Natural killer cell treated with Interleukin-12 subunit alpha and Interleukin-12 subunit beta and Interleukin-15 and Interleukin-18, amount 100 ng/mL, for 72 hours (primary cell): ENCODE measurements around the gene RBM6. TPM values are rescaled to one million over a fixed set of nuclear protein-coding genes. Genes with fewer than 3 reads are reported as not detected.
"Not testable (repeated sequence)": the region's sequence is repeated elsewhere in the genome, so short reads cannot be mapped to it uniquely, and the experiment has no call there.

ENCODE experiments used
- ATAC-seq, 2 donors: fragments of 150-1000 bp; cut with Tn5 transposase in 1 of 2; sonication (Bioruptor Pico), chemical (Tn5 transposase) in 1 of 2; 2 replicates each; pipeline ENCODE4 v1.10.0; 2021
- DNase-seq: peaks from one replicate; pipeline ENCODE4 v3.0.0; 2022; ENCODE audit warnings: low spot score
- H3K27ac Mint-ChIP-seq, 2 donors: 1 replicate in 1 of 2; 2 replicates in 1 of 2; pipeline ENCODE4 v1.8.0; 2022; ENCODE audit warnings: mixed read lengths in 2 of 2, mild to moderate bottlenecking in 1 of 2, moderate library complexity in 1 of 2
- H3K27me3 Mint-ChIP-seq, 2 donors: 1 replicate in 1 of 2; 2 replicates in 1 of 2; pipeline ENCODE4 v1.8.0; 2022; ENCODE audit warnings: mixed read lengths in 2 of 2
- H3K36me3 Mint-ChIP-seq: one replicate; pipeline ENCODE4 v1.8.0; 2022; ENCODE audit warnings: mixed read lengths
- H3K4me1 Mint-ChIP-seq, 2 donors: 1 replicate in 1 of 2; 2 replicates in 1 of 2; pipeline ENCODE4 v1.8.0; 2022; ENCODE audit warnings: low read depth in 2 of 2, mixed read lengths in 2 of 2, mild to moderate bottlenecking in 1 of 2
- H3K4me3 Mint-ChIP-seq: one replicate; pipeline ENCODE4 v1.8.0; 2022; ENCODE audit warnings: mixed read lengths
- H3K9me3 Mint-ChIP-seq: 2 replicates; pipeline ENCODE4 v1.8.0; 2022; ENCODE audit warnings: mixed read lengths
- total RNA-seq, 2 donors: library from RNA; stranded (reverse); gene quantifications; one replicate each; pipeline ENCODE4 v1.2.3, GENCODE V29; 2022

The RBM6 gene
- total RNA-seq, 2 donors from 2014 or later: 96.6 to 149 TPM

DNA sequence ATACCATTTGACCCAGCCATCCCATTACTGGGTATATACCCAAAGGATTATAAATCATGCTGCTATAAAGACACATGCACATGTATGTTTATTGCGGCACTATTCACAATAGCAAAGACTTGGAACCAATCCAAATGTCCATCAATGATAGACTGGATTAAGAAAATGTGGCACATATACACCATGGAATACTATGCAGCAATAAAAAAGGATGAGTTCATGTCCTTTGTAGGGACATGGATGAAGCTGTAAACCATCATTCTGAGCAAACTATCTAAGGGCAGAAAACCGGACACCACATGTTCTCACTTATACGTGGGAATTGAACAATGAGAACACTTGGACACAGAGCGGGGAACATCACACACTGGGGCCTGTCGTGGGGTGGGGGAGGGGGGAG lies 91.3 kb downstream of the RBM6 start:
- Mint-ChIP-seq H3K27ac (peak overlapping the region in 1 of 2 donors; percentile 16), H3K36me3 (peaks cover 16% of the 10 kb centered on the region)
- H3K4me3 Mint-ChIP-seq, H3K9me3 Mint-ChIP-seq, H3K4me1 Mint-ChIP-seq, DNase-seq, H3K27me3 Mint-ChIP-seq, ATAC-seq: not testable (repeated sequence)

DNA sequence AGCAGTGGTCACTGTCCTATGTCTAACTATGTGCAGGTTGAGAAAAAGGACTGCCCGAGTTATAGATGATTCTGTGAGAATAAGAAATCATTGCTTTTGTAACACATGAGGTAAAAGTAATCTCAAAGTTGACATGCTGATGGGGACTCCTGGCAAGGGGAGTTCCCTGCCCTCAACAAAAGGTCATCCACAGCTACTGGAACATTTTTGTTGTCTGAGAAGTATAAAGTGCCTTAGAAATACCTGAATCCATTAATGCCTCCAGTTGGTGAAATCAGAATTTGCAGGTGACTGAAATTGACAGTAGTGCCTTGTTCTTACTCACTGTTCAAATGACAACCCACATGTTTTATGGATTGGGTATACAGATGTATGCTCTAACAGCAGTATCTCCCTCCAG lies 105.0 kb downstream of the RBM6 start:
- Mint-ChIP-seq H3K27ac (no peak overlapping the region), H3K4me1 (peaks cover 1 to 5% of the 10 kb centered on the region in 2 donors), H3K9me3 (no peaks in the 10 kb centered on the region), H3K27me3 (no peaks in the 10 kb centered on the region), H3K36me3 (peaks cover 2% of the 10 kb centered on the region), H3K4me3 (no peak overlapping the region)
- ATAC-seq (no peak), DNase-seq (no peak)

- peaks cover 3 to 5% of the 10 kb centered on the region in 2 donors for H3K4me1 Mint-ChIP-seq
- no peak for DNase-seq
- H3K9me3 Mint-ChIP-seq: no peaks in the 10 kb centered on the region
- H3K36me3 Mint-ChIP-seq: peaks cover 7% of the 10 kb centered on the region
- ATAC-seq: no peak
- no peak overlapping the region for H3K4me3 Mint-ChIP-seq
- H3K27me3 Mint-ChIP-seq: no peaks in the 10 kb centered on the region
- H3K27ac Mint-ChIP-seq: no peak overlapping the region
These were observed 107.5 kb downstream of the RBM6 start for GRCh38 chr3:50047426-50047825.

- Mint-ChIP-seq H3K27me3 (no peaks in the 10 kb centered on the region), H3K4me3 (no peak overlapping the region), H3K27ac (peak overlapping the region in 1 of 2 donors; percentile 11), H3K36me3 (peaks cover 14% of the 10 kb centered on the region), H3K4me1 (peaks cover 3 to 5% of the 10 kb centered on the region in 2 donors), H3K9me3 (no peaks in the 10 kb centered on the region)
- DNase-seq (no peak), ATAC-seq (no peak)
These were observed 110.4 kb downstream of the RBM6 start for GRCh38 chr3:50050361-50050760.

- Mint-ChIP-seq H3K27ac (no peak overlapping the region), H3K27me3 (no peaks in the 10 kb centered on the region), H3K4me3 (no peak overlapping the region), H3K36me3 (peaks cover 30% of the 10 kb centered on the region), H3K4me1 (no peaks in the 10 kb centered on the region), H3K9me3 (no peaks in the 10 kb centered on the region)
- DNase-seq: no peak
- no peak for ATAC-seq
These were observed 117.8 kb downstream of the RBM6 start for GRCh38 chr3:50057756-50058155.

GRCh38 chr3:50068134-50068533 lies 128.2 kb downstream of the RBM6 start:
- Mint-ChIP-seq H3K27me3 (no peaks in the 10 kb centered on the region), H3K4me1 (no peaks in the 10 kb centered on the region), H3K27ac (no peak overlapping the region), H3K4me3 (no peak overlapping the region), H3K9me3 (no peaks in the 10 kb centered on the region), H3K36me3 (peaks cover 27% of the 10 kb centered on the region)
- ATAC-seq (no peak), DNase-seq (no peak)

GRCh38 chr3:50078091-50078490 lies 138.1 kb downstream of the RBM6 start:
- peaks cover 13% of the 10 kb centered on the region for H3K36me3 Mint-ChIP-seq
- DNase-seq: no peak
- peak overlapping the region; percentile 15 to 45 for H3K27ac Mint-ChIP-seq
- H3K4me1 Mint-ChIP-seq: peaks cover 12 to 15% of the 10 kb centered on the region in 2 donors
- H3K4me3 Mint-ChIP-seq: no peak overlapping the region
- no peaks in the 10 kb centered on the region for H3K9me3 Mint-ChIP-seq
- ATAC-seq: no peak
- H3K27me3 Mint-ChIP-seq: no peaks in the 10 kb centered on the region

- H3K4me1 Mint-ChIP-seq: peaks cover 12 to 15% of the 10 kb centered on the region in 2 donors
- no peak overlapping the region for H3K4me3 Mint-ChIP-seq
- H3K9me3 Mint-ChIP-seq: no peaks in the 10 kb centered on the region
- H3K27me3 Mint-ChIP-seq: no peaks in the 10 kb centered on the region
- peaks cover 13% of the 10 kb centered on the region for H3K36me3 Mint-ChIP-seq
- no peak for ATAC-seq
- no peak for DNase-seq
- H3K27ac Mint-ChIP-seq: peak overlapping the region; percentile 15 to 45
These were observed 138.7 kb downstream of the RBM6 start for GRCh38 chr3:50078622-50079021.

DNA sequence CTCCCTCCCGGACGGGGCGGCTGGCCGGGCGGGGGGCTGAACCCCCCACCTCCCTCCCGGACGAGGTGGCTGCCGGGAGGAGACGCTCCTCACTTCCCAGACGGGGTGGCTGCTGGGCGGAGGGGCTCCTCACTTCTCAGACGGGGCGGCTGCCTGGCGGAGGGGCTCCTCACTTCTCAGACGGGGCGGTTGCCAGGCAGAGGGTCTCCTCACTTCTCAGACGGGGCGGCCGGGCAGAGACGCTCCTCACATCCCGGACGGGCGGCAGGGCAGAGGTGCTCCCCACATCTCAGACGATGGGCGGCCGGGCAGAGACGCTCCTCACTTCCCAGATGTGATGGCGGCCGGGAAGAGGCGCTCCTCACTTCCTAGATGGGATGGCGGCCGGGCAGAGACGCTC lies 145.0 kb downstream of the RBM6 start:
- H3K27me3 Mint-ChIP-seq, H3K36me3 Mint-ChIP-seq, H3K27ac Mint-ChIP-seq, DNase-seq, H3K4me3 Mint-ChIP-seq, ATAC-seq, H3K9me3 Mint-ChIP-seq: not testable (repeated sequence)
- H3K4me1 Mint-ChIP-seq: peaks cover 5 to 11% of the 10 kb centered on the region in 2 donors

DNA sequence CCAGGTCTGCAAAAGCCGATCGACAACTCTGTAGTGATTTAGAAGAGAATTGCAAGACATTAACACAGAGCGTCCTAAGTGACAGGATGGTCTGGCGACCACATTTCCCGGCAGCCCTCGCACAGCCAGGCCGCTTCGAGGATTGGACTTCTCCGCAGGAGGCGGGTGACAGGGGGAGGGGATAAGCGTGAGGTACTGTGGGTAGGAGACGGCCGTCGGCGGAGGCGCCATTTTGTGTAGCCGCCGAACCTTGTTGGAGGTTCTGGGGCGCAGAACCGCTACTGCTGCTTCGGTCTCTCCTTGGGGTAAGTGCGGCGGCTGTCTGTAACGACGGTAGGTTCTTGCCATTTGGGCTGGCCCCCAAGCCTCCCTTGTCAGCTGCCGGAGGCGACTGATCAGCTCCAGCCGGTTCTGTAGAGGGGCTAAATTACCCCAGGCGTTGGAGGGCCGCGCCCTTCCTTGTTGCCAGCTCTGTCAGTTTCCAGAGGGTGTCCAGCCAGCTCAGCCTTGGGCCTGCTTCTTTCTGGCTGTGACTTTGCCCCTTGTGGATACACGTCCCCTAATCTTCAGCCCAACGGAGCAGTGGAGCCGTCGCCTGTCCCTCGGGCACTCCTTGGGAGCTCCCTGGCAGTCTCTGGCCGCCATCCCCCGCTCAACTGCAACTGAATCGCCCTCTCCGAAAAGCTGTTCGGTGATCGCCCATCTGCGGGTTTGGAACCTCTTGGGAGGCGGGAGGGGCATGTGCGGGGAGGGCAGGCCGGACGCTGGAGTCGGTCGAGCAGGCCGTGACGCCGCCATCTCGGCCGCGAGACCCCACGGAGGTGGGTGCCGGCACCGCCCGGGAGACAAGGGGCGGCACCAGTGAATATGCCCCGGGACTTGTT lies 149.0 kb downstream of the RBM6 start, which contains the start of gene RBM5:
Gene RBM5 (plus strand): TSS at position 195 of the 884 bp plus-strand sequence. CDS start 1,516 bp downstream, outside the sequence.
- Mint-ChIP-seq H3K27me3 (no peaks in the 10 kb centered on the region), H3K9me3 (no peaks in the 10 kb centered on the region), H3K4me1 (peaks cover 22 to 29% of the 10 kb centered on the region in 2 donors), H3K4me3 (peak within 1 kb of the TSS; percentile 93), H3K27ac (peak within 1 kb of the TSS; percentile 95), H3K36me3 (peaks cover 29% of the 10 kb centered on the region)
- DNase-seq: peak; percentile 93
- ATAC-seq: peak; percentile 100

DNA sequence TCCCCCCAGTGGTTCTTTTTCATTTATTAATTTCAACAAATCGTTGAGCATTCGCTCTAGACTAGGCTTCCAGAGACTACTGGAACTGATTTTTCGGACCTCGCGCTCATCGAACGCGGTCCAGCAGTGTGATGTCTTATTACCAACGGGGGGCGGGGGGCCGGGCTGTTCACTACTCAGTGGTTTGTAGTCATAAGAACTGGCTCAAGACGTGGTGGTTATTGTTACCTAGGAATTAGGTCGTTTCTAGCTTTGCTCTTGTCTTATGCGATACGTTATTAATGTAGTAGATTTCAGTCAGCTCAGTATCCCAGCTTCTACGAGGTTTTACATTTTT lies 149.6 kb downstream of the RBM6 start:
- Mint-ChIP-seq H3K4me3 (peak overlapping the region; percentile 93), H3K27me3 (no peaks in the 10 kb centered on the region), H3K36me3 (peaks cover 31% of the 10 kb centered on the region), H3K27ac (peak overlapping the region; percentile 95), H3K4me1 (peaks cover 22 to 29% of the 10 kb centered on the region in 2 donors), H3K9me3 (no peaks in the 10 kb centered on the region)
- ATAC-seq: peak in 1 of 2 donors; percentile 4
- no peak for DNase-seq

GRCh38 chr3:50090984-50091383 lies 151.0 kb downstream of the RBM6 start:
- H3K27ac Mint-ChIP-seq: peak overlapping the region; percentile 95
- peak overlapping the region; percentile 93 for H3K4me3 Mint-ChIP-seq
- no peaks in the 10 kb centered on the region for H3K9me3 Mint-ChIP-seq
- H3K36me3 Mint-ChIP-seq: peaks cover 41% of the 10 kb centered on the region
- DNase-seq (no peak), ATAC-seq (no peak)
- no peaks in the 10 kb centered on the region for H3K27me3 Mint-ChIP-seq
- peaks cover 30 to 36% of the 10 kb centered on the region in 2 donors for H3K4me1 Mint-ChIP-seq

DNA sequence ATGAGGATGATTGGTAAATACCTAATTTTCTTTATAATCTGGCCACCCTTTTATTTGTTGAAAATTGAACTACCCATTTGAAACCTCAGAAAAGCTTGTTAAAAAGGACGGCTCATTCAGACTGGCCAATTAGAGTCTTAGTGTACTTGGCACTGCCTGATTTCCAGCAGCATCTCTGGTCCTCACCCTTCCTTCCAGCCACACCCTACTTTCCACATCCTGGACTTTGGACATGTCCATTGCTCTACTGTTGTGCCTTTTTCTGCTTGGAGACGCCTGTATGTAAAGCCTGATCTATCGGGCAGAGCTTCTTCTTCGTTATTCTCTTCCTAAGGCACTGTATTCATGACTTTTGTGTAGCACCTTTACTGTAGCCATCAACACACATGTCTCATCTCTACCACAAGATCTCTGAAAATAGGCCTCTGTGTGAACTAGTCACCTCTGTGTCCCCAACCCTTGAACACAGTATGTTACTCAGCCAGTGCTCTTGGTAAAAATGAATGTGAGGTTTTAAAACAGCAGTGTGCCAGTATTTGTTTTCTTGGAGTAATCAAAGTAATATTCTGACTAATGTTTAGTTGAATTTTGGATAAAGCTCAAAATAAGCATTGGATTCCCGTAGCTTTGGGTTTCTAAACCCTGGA lies 155.5 kb downstream of the RBM6 start:
- H3K9me3 Mint-ChIP-seq: no peaks in the 10 kb centered on the region
- no peak overlapping the region for H3K27ac Mint-ChIP-seq
- peaks cover 25% of the 10 kb centered on the region in 2 donors for H3K4me1 Mint-ChIP-seq
- peaks cover 33% of the 10 kb centered on the region for H3K36me3 Mint-ChIP-seq
- DNase-seq (no peak), ATAC-seq (no peak)
- H3K27me3 Mint-ChIP-seq: no peaks in the 10 kb centered on the region
- H3K4me3 Mint-ChIP-seq: no peak overlapping the region

GRCh38 chr3:50100386-50100785 lies 160.4 kb downstream of the RBM6 start:
- Mint-ChIP-seq H3K4me3 (no peak overlapping the region), H3K27ac (no peak overlapping the region), H3K27me3 (no peaks in the 10 kb centered on the region), H3K36me3 (peaks cover 17% of the 10 kb centered on the region), H3K4me1 (peaks cover 5 to 10% of the 10 kb centered on the region in 2 donors), H3K9me3 (no peaks in the 10 kb centered on the region)
- ATAC-seq (no peak), DNase-seq (no peak)
